OCI-LY1 (cell line): ENCODE measurements around the gene FBXO45.
"Not testable (repeated sequence)": the region's sequence is repeated elsewhere in the genome, so short reads cannot be mapped to it uniquely, and the experiment has no call there.

Experiments used
- H2AFZ ChIP-seq: fragments of 200-600 bp; sonication (generic), shearing (Covaris generic); 2 replicates; pipeline ENCODE4 v1.6.0; 2014; ENCODE audit warnings: antibody characterized with exemption, mild to moderate bottlenecking, low read length
- H3F3A ChIP-seq: fragments of 200-600 bp; sonication (generic), shearing (Covaris generic); 2 replicates; pipeline ENCODE4 v1.6.0; 2014; ENCODE audit warnings: mild to moderate bottlenecking, antibody characterized with exemption, low read length, moderate library complexity; ENCODE audit not compliant: insufficient read depth
- H3K27ac ChIP-seq: fragments of 200-600 bp; sonication (generic); 2 replicates; pipeline ENCODE4 v1.5.1; 2014; ENCODE audit warnings: low read length, mixed run types, mild to moderate bottlenecking, low read depth; ENCODE audit not compliant: poor library complexity, severe bottlenecking
- H3K27me3 ChIP-seq: fragments of 200-600 bp; sonication (generic); 2 replicates; pipeline ENCODE4 v1.6.0; 2014; ENCODE audit warnings: antibody characterized with exemption, mild to moderate bottlenecking, low read length, moderate library complexity; ENCODE audit not compliant: insufficient read depth
- H3K36me3 ChIP-seq: fragments of 200-600 bp; sonication (generic); 2 replicates; pipeline ENCODE4 v1.6.1; 2014; ENCODE audit warnings: mild to moderate bottlenecking, antibody characterized with exemption, low read length, moderate library complexity, mixed read lengths; ENCODE audit not compliant: insufficient read depth
- H3K4me1 ChIP-seq: fragments of 200-600 bp; sonication (generic); 2 replicates; pipeline ENCODE4 v1.5.1; 2014; ENCODE audit warnings: mild to moderate bottlenecking, low read length, moderate library complexity; ENCODE audit not compliant: insufficient read depth, severe bottlenecking
- H3K4me2 ChIP-seq: fragments of 200-600 bp; sonication (generic), shearing (Covaris generic); 2 replicates; pipeline ENCODE4 v1.6.1; 2014; ENCODE audit warnings: low read length
- H3K4me3 ChIP-seq: fragments of 200-600 bp; sonication (generic); 2 replicates; pipeline ENCODE4 v1.5.1; 2014; ENCODE audit warnings: low read length, low read depth, mild to moderate bottlenecking, mixed read lengths; ENCODE audit not compliant: poor library complexity, severe bottlenecking
- H3K79me2 ChIP-seq: fragments of 200-600 bp; shearing (Covaris generic); 2 replicates; pipeline ENCODE4 v1.6.1; 2016; ENCODE audit warnings: mixed run types, low read length, mixed read lengths; ENCODE audit not compliant: insufficient read depth
- H3K9ac ChIP-seq: fragments of 200-600 bp; sonication (generic), shearing (Covaris generic); 2 replicates; pipeline ENCODE4 v1.6.1; 2014; ENCODE audit warnings: mild to moderate bottlenecking, low read length, mixed read lengths
- H3K9me2 ChIP-seq: fragments of 200-600 bp; sonication (generic), shearing (Covaris generic); 2 replicates; pipeline ENCODE4 v1.6.1; 2014; ENCODE audit warnings: low read depth, mild to moderate bottlenecking, low read length, mixed read lengths
- H3K9me3 ChIP-seq: fragments of 200-600 bp; shearing (Covaris generic); 2 replicates; pipeline ENCODE4 v1.6.1; 2014; ENCODE audit warnings: low read length, mixed read lengths
- H4K20me1 ChIP-seq: fragments of 200-600 bp; sonication (generic), shearing (Covaris generic); 2 replicates; pipeline ENCODE4 v1.6.0; 2016; ENCODE audit warnings: mild to moderate bottlenecking, low read length; ENCODE audit not compliant: insufficient read depth
- CTCF ChIP-seq: fragments of 200-600 bp; sonication (generic), shearing (Covaris generic); IDR thresholded peaks from 2 replicates; pipeline ENCODE4 v1.5.1; 2017; ENCODE audit warnings: mild to moderate bottlenecking, antibody characterized with exemption, low read length, moderate library complexity, mixed read lengths
- EZH2 ChIP-seq: fragments of 200-600 bp; sonication (generic), shearing (Covaris generic); IDR thresholded peaks from 2 replicates; pipeline ENCODE4 v1.8.0; 2017; ENCODE audit warnings: borderline replicate concordance, mixed run types, mild to moderate bottlenecking, antibody characterized with exemption, low read length, moderate library complexity, mixed read lengths

Gene FBXO45

GRCh38 chr3:196568246-196569002, at the start of gene FBXO45, which contains the start of gene WDR53:
Gene FBXO45 (plus strand): TSS chr3:196568660. CDS start chr3:196568985, 325 bp downstream.
Gene WDR53 (minus strand): TSS chr3:196568554. CDS start chr3:196561475, 7,079 bp downstream.
- H2AFZ ChIP-seq = peak within 1 kb of the TSS; percentile 22
- no peaks in the 10 kb centered on the region for H3K9me2 ChIP-seq
- peak within 1 kb of the TSS; percentile 90 for H3K9ac ChIP-seq
- peak within 1 kb of the TSS; percentile 21 for H3K27ac ChIP-seq
- H3K9me3 ChIP-seq = no peaks in the 10 kb centered on the region
- peaks cover 57% of the 10 kb centered on the region for H3K79me2 ChIP-seq
- H3K4me3 ChIP-seq = peak within 1 kb of the TSS; percentile 81
- H3K4me2 ChIP-seq = peak within 1 kb of the TSS; percentile 78
- H3K4me1 ChIP-seq = peaks cover 44% of the 10 kb centered on the region
- no peaks in the 10 kb centered on the region for H3K27me3 ChIP-seq
- H3F3A ChIP-seq = no peaks in the 10 kb centered on the region
- H3K36me3 ChIP-seq = peaks cover 6% of the 10 kb centered on the region; the same call in 1 of the 2 replicates
- TF ChIP-seq CTCF = no peak
- no peaks in the 10 kb centered on the region for H4K20me1 ChIP-seq

GRCh38 chr3:196518966-196519717, 49.3 kb upstream of the FBXO45 start:
- Histone ChIP-seq H3K9me2 (no peaks in the 10 kb centered on the region), H3K4me2 (no peak overlapping the region), H2AFZ (no peak overlapping the region), H3K4me1 (peaks cover 9% of the 10 kb centered on the region), H3F3A (no peaks in the 10 kb centered on the region), H4K20me1 (no peaks in the 10 kb centered on the region), H3K4me3 (no peak overlapping the region), H3K27ac (no peak overlapping the region), H3K36me3 (no peaks in the 10 kb centered on the region), H3K27me3 (no peaks in the 10 kb centered on the region; the same call in 1 of the 2 replicates), H3K79me2 (no peaks in the 10 kb centered on the region), H3K9ac (no peak overlapping the region), H3K9me3 (peaks cover 30% of the 10 kb centered on the region)
- TF ChIP-seq CTCF (peak; percentile 80; the same call in 1 of the 2 replicates), EZH2 (no peak)

- TF ChIP-seq CTCF = no peak
- no peak for TF ChIP-seq EZH2
- Histone ChIP-seq H3K36me3 (no peaks in the 10 kb centered on the region), H3K27ac (no peak overlapping the region)
Observed at GRCh38 chr3:196519718-196520082, 48.8 kb upstream of the FBXO45 start.

GRCh38 chr3:196521291-196521690, 47.2 kb upstream of the FBXO45 start:
- not testable (repeated sequence) for H3K79me2 ChIP-seq, H3K4me1 ChIP-seq, H3K4me2 ChIP-seq, H2AFZ ChIP-seq, H3K9ac ChIP-seq, H3F3A ChIP-seq, H3K27ac ChIP-seq, H4K20me1 ChIP-seq, H3K27me3 ChIP-seq, H3K9me2 ChIP-seq, H3K4me3 ChIP-seq, H3K36me3 ChIP-seq
- peaks cover 30% of the 10 kb centered on the region for H3K9me3 ChIP-seq

More at GRCh38 chr3:196519718-196520082, 48.8 kb upstream of the FBXO45 start:
- Histone ChIP-seq H3K4me2 (no peak overlapping the region), H3F3A (no peaks in the 10 kb centered on the region), H3K9ac (no peak overlapping the region), H3K4me3 (no peak overlapping the region), H3K4me1 (peaks cover 9% of the 10 kb centered on the region), H3K9me2 (no peaks in the 10 kb centered on the region), H3K9me3 (peaks cover 30% of the 10 kb centered on the region), H3K79me2 (no peaks in the 10 kb centered on the region), H4K20me1 (no peaks in the 10 kb centered on the region), H3K27me3 (no peaks in the 10 kb centered on the region), H2AFZ (no peak overlapping the region)
